Upper lobe of left lung (tissue), 4 donors: Measurements from ENCODE around the gene ASIC1.

Experiments
- CTCF ChIP-seq, 6 experiments: fragments of 450-650 bp in 4 of 6; fragments of 200-600 bp in 2 of 6; sonication (generic) in 2 of 6; IDR thresholded peaks; one replicate each; pipeline ENCODE4 v1.5.1; 2016 to 2019; ENCODE audit warnings: antibody characterized with exemption in 6 of 6
- POLR2A ChIP-seq, 4 donors: fragments of 450-650 bp; IDR thresholded peaks; one replicate each; pipeline ENCODE4 v1.5.1; 2016 to 2017; ENCODE audit warnings: antibody characterized with exemption in 4 of 4, mild to moderate bottlenecking in 2 of 4

- TF ChIP-seq CTCF (IDR thresholded peaks at IDR 0.05) (no peak), POLR2A (IDR thresholded peaks at IDR 0.05) (peak in 1 of 4 donors; percentile 11)
These were observed 24.4 kb upstream of the ASIC1 start for GRCh38 chr12:50032854-50033581.
